Breast epithelium (tissue), 3 donors: ENCODE data around the gene MMP7.

Source experiments
- POLR2A ChIP-seq: fragments of 450-650 bp; IDR thresholded peaks from one replicate; pipeline ENCODE4 v1.6.1; 2016; ENCODE audit warnings: antibody characterized with exemption, mild to moderate bottlenecking, moderate library complexity
- POLR2AphosphoS5 ChIP-seq, 3 donors: sonication (generic); formaldehyde crosslinking; IDR thresholded peaks; one replicate each; pipeline ENCODE4 v1.6.1; 2017; ENCODE audit warnings: antibody characterized with exemption in 3 of 3
- TF ChIP-seq, protein P1 (sequence below), 3 donors: fragments of 450-650 bp; IDR thresholded peaks; one replicate each; pipeline ENCODE4 v1.5.1; 2016 to 2017; ENCODE audit warnings: antibody characterized with exemption in 3 of 3, mild to moderate bottlenecking in 3 of 3, moderate library complexity in 3 of 3

DNA sequence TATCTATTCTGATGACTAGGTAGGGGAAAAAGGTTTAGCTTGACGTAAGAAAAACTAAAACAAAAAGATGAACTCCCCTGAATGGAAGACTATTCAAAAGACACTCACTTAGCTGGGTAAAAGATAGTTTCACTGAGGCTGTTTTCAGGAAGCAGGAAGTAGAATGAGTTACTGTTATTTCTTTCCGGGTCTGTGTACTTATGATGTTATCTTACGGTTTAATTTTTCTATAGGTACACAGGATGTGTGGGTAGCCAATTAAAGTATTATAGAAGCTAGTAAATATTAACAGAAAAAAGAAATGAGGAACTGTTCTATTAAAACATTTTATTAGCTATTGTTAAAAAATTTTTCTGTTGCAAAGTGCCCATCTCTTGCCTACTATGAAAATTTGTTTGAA lies 45.8 kb upstream of the MMP7 start:
- TF ChIP-seq, protein P1, sequence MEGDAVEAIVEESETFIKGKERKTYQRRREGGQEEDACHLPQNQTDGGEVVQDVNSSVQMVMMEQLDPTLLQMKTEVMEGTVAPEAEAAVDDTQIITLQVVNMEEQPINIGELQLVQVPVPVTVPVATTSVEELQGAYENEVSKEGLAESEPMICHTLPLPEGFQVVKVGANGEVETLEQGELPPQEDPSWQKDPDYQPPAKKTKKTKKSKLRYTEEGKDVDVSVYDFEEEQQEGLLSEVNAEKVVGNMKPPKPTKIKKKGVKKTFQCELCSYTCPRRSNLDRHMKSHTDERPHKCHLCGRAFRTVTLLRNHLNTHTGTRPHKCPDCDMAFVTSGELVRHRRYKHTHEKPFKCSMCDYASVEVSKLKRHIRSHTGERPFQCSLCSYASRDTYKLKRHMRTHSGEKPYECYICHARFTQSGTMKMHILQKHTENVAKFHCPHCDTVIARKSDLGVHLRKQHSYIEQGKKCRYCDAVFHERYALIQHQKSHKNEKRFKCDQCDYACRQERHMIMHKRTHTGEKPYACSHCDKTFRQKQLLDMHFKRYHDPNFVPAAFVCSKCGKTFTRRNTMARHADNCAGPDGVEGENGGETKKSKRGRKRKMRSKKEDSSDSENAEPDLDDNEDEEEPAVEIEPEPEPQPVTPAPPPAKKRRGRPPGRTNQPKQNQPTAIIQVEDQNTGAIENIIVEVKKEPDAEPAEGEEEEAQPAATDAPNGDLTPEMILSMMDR (IDR thresholded peaks at IDR 0.05): no peak
- TF ChIP-seq POLR2A (no peak), POLR2AphosphoS5 (IDR thresholded peaks at IDR 0.05) (no peak)
